Measurements from ENCODE around the gene GCFC2.
A peak's percentile ranks its signal among the peaks of the same experiment; 100 is the strongest.

GCFC2 gene

GRCh38 chr2:75655861-75656260 lies 54.9 kb downstream of the GCFC2 start:
- H3K27ac ChIP-seq (ENCODE audit: low read length) = no peak overlapping the region
- peaks cover 88% of the 10 kb centered on the region for H3K36me3 ChIP-seq (replicated peaks; ENCODE audit: low read depth, low read length)
- H3K9ac ChIP-seq (ENCODE audit: low read length) = no peak overlapping the region
- no peak overlapping the region for H3K4me3 ChIP-seq (ENCODE audit: low read length)
- H3K9me3 ChIP-seq (ENCODE audit: insufficient read depth, low read length) = no peaks in the 10 kb centered on the region
- H3K27me3 ChIP-seq (ENCODE audit: low read depth, low read length) = no peaks in the 10 kb centered on the region
- peaks cover 34% of the 10 kb centered on the region for H3K79me2 ChIP-seq (ENCODE audit: low read length)
- H3K4me1 ChIP-seq (ENCODE audit: low read length) = no peaks in the 10 kb centered on the region
- H2AFZ ChIP-seq (ENCODE audit: low read depth, low read length) = no peak overlapping the region
- no peak overlapping the region for H3K4me2 ChIP-seq (ENCODE audit: low read length)
- no peak for TF ChIP-seq CTCF (IDR thresholded peaks at IDR 0.05; ENCODE audit: low read depth, low read length)
- TF ChIP-seq EZH2phosphoT487 (IDR thresholded peaks at IDR 0.05; ENCODE audit: low read depth) = no peak
- no peaks in the 10 kb centered on the region for H4K20me1 ChIP-seq (ENCODE audit: insufficient read depth, low read length)

GRCh38 chr2:75654012-75654411 lies 56.7 kb downstream of the GCFC2 start:
- no peaks in the 10 kb centered on the region for H3K9me3 ChIP-seq (ENCODE audit: insufficient read depth, low read length)
- no peaks in the 10 kb centered on the region for H3K27me3 ChIP-seq (ENCODE audit: low read depth, low read length)
- no peak overlapping the region for H3K27ac ChIP-seq (ENCODE audit: low read length)
- H4K20me1 ChIP-seq (ENCODE audit: insufficient read depth, low read length) = no peaks in the 10 kb centered on the region
- no peaks in the 10 kb centered on the region for H3K4me1 ChIP-seq (ENCODE audit: low read length)
- peaks cover 35% of the 10 kb centered on the region for H3K79me2 ChIP-seq (ENCODE audit: low read length)
- H3K9ac ChIP-seq (ENCODE audit: low read length) = no peak overlapping the region
- no peak overlapping the region for H3K4me2 ChIP-seq (ENCODE audit: low read length)
- TF ChIP-seq EZH2phosphoT487 (IDR thresholded peaks at IDR 0.05; ENCODE audit: low read depth) (no peak), CTCF (IDR thresholded peaks at IDR 0.05; ENCODE audit: low read depth, low read length) (no peak)
- no peak overlapping the region for H3K4me3 ChIP-seq (ENCODE audit: low read length)
- no peak overlapping the region for H2AFZ ChIP-seq (ENCODE audit: low read depth, low read length)
- H3K36me3 ChIP-seq (replicated peaks; ENCODE audit: low read depth, low read length) = peaks cover 87% of the 10 kb centered on the region

GRCh38 chr2:75647771-75648170 lies 62.9 kb downstream of the GCFC2 start:
- H3K9ac ChIP-seq (ENCODE audit: low read length) = peak overlapping the region; percentile 88
- H3K4me3 ChIP-seq (ENCODE audit: low read length) = peak overlapping the region; percentile 90
- peak overlapping the region; percentile 86 for H3K27ac ChIP-seq (ENCODE audit: low read length)
- no peaks in the 10 kb centered on the region for H3K27me3 ChIP-seq (ENCODE audit: low read depth, low read length)
- no peak for TF ChIP-seq CTCF (IDR thresholded peaks at IDR 0.05; ENCODE audit: low read depth, low read length)
- TF ChIP-seq EZH2phosphoT487 (IDR thresholded peaks at IDR 0.05; ENCODE audit: low read depth) = no peak
- peaks cover 12% of the 10 kb centered on the region for H3K4me1 ChIP-seq (ENCODE audit: low read length)
- H3K4me2 ChIP-seq (ENCODE audit: low read length) = peak overlapping the region; percentile 92
- H3K79me2 ChIP-seq (ENCODE audit: low read length) = peaks cover 44% of the 10 kb centered on the region
- H3K36me3 ChIP-seq (replicated peaks; ENCODE audit: low read depth, low read length) = peaks cover 40% of the 10 kb centered on the region
- no peak overlapping the region for H2AFZ ChIP-seq (ENCODE audit: low read depth, low read length)
- no peaks in the 10 kb centered on the region for H3K9me3 ChIP-seq (ENCODE audit: insufficient read depth, low read length)
- H4K20me1 ChIP-seq (ENCODE audit: insufficient read depth, low read length) = no peaks in the 10 kb centered on the region

- TF ChIP-seq CTCF (IDR thresholded peaks at IDR 0.05; ENCODE audit: low read depth, low read length) = no peak
- no peak for TF ChIP-seq EZH2phosphoT487 (IDR thresholded peaks at IDR 0.05; ENCODE audit: low read depth)
- Histone ChIP-seq H4K20me1 (ENCODE audit: insufficient read depth, low read length) (no peaks in the 10 kb centered on the region), H3K36me3 (replicated peaks; ENCODE audit: low read depth, low read length) (peaks cover 32% of the 10 kb centered on the region), H3K79me2 (ENCODE audit: low read length) (peaks cover 44% of the 10 kb centered on the region), H3K4me1 (ENCODE audit: low read length) (peaks cover 12% of the 10 kb centered on the region), H3K4me2 (ENCODE audit: low read length) (peak within 1 kb of the TSS; percentile 92), H2AFZ (ENCODE audit: low read depth, low read length) (peak within 1 kb of the TSS; percentile 99), H3K9me3 (ENCODE audit: insufficient read depth, low read length) (no peaks in the 10 kb centered on the region), H3K9ac (ENCODE audit: low read length) (peak within 1 kb of the TSS; percentile 88), H3K27me3 (ENCODE audit: low read depth, low read length) (no peaks in the 10 kb centered on the region), H3K4me3 (ENCODE audit: low read length) (peak within 1 kb of the TSS; percentile 90), H3K27ac (ENCODE audit: low read length) (peak within 1 kb of the TSS; percentile 86)
Measured at GRCh38 chr2:75646583-75647425, 63.9 kb downstream of the GCFC2 start, which contains the start of gene MRPL19. MRPL19 (plus strand) TSS chr2:75646783; CDS start chr2:75646808, 25 bp downstream.

All from OCI-LY3 (cell line).